ENCODE results near the gene AQP12A. TPM values are rescaled to one million over a fixed set of nuclear protein-coding genes. Genes with fewer than 3 reads are reported as not detected.

AQP12A gene
- total and polyA plus RNA-seq, 9 of the 15 experiments (the other 6 are each of a cell fraction or from before 2014, with no cell fraction given), result not detected

DNA sequence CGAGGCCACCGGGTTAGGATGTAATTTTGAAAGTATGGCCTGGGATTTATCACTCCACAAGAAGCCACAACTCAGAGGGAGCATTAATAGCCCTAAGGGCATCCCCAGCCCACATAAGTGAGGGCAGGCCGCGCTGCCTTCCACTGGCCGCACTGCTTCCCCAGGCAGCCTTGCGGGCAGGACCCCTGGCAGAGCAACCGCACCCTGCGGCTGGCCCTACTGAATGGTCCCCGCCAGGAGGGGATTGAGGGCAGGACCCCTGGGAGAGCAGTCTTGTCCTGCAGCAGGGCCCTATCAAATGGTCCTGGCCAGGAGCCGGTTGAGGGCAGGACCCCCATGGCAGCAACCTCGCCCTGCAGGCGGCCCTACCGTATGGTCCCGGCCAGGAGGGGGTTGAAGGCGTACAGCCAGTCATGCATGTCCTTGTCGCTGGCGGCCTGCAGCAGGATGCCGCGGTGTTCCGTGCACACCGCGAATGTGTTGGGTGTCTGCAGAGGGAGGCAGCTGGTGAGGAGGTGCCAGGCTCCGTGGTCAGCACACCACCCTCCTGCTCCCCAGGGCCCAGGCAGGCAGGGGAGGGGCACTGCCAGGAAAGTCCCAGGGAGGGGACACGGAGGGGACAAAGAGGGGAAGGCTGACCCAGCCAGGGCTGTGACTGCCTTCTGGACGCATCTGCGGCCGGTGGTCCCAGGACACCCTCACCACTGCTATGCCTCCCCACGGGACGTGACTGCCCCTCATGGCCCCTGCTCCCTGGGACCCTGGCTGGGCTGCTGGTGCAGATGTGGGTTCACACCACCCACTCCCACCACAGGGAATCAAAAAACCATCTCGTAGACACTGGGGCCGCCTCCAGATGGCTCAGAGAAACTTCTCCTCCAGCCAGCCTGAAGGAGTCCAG is 26.3 kb downstream of the AQP12A start:
- in situ Hi-C loops (cut with MboI), result no loop called here
- whole genome bisulfite sequencing (ENCODE audit: insufficient coverage, low coverage, missing lambda C conversion rate), result 13% methylated on average over 22 of the region's 31 CpGs
- DNase-seq (ENCODE audit: extremely low read depth in 1 of 4, low spot score in 3 of 4) (no peak), FAIRE-seq (no peak), ATAC-seq (no peak)
- Histone ChIP-seq H3K4me2 (ENCODE audit: insufficient read depth, low read length) (no peak overlapping the region), H3K9me3 (replicated peaks; ENCODE audit: control insufficient read depth, insufficient read depth, low read depth, low read length) (no peaks in the 10 kb centered on the region), H4K20me1 (replicated peaks; ENCODE audit: control insufficient read depth, insufficient read depth, low read length) (no peaks in the 10 kb centered on the region), H3K4me1 (replicated peaks in 1 of 2; ENCODE audit: control insufficient read depth in 2 of 2, insufficient read depth in 2 of 2, low read length in 2 of 2) (peaks cover 0 to 3% of the 10 kb centered on the region in 2 experiments; a peak in 1 of 5 replicates), H3K9ac (ENCODE audit: insufficient read depth in 1 of 2, low read depth in 2 of 2, low read length in 2 of 2) (no peak overlapping the region), H3K79me2 (ENCODE audit: control insufficient read depth, insufficient read depth, low read length) (no peaks in the 10 kb centered on the region), H3K36me3 (ENCODE audit: control insufficient read depth, insufficient read depth, low read length) (no peaks in the 10 kb centered on the region), H3K27ac (ENCODE audit: extremely low read depth, low read depth, low read length) (no peak overlapping the region), H3K9me1 (ENCODE audit: control insufficient read depth, insufficient read depth, low read length) (no peaks in the 10 kb centered on the region), H3K4me3 (no peak overlapping the region), H2AFZ (ENCODE audit: low read depth, low read length) (no peak overlapping the region), H3K27me3 (ENCODE audit: control insufficient read depth in 2 of 2, insufficient read depth in 2 of 2, low read length in 2 of 2) (peaks cover 7 to 95% of the 10 kb centered on the region in 2 experiments; a peak in 3 of 5 replicates)
- intact Hi-C loops (cut with micrococcal nuclease), result no loop called here
- ChIA-PET POLR2A (no interaction called here), CTCF (ENCODE audit: low intra/inter-chr PET ratio) (no interaction called here)
- BruUV-seq (replicated peaks), result no TSS peak
- TF ChIP-seq, protein P1, sequence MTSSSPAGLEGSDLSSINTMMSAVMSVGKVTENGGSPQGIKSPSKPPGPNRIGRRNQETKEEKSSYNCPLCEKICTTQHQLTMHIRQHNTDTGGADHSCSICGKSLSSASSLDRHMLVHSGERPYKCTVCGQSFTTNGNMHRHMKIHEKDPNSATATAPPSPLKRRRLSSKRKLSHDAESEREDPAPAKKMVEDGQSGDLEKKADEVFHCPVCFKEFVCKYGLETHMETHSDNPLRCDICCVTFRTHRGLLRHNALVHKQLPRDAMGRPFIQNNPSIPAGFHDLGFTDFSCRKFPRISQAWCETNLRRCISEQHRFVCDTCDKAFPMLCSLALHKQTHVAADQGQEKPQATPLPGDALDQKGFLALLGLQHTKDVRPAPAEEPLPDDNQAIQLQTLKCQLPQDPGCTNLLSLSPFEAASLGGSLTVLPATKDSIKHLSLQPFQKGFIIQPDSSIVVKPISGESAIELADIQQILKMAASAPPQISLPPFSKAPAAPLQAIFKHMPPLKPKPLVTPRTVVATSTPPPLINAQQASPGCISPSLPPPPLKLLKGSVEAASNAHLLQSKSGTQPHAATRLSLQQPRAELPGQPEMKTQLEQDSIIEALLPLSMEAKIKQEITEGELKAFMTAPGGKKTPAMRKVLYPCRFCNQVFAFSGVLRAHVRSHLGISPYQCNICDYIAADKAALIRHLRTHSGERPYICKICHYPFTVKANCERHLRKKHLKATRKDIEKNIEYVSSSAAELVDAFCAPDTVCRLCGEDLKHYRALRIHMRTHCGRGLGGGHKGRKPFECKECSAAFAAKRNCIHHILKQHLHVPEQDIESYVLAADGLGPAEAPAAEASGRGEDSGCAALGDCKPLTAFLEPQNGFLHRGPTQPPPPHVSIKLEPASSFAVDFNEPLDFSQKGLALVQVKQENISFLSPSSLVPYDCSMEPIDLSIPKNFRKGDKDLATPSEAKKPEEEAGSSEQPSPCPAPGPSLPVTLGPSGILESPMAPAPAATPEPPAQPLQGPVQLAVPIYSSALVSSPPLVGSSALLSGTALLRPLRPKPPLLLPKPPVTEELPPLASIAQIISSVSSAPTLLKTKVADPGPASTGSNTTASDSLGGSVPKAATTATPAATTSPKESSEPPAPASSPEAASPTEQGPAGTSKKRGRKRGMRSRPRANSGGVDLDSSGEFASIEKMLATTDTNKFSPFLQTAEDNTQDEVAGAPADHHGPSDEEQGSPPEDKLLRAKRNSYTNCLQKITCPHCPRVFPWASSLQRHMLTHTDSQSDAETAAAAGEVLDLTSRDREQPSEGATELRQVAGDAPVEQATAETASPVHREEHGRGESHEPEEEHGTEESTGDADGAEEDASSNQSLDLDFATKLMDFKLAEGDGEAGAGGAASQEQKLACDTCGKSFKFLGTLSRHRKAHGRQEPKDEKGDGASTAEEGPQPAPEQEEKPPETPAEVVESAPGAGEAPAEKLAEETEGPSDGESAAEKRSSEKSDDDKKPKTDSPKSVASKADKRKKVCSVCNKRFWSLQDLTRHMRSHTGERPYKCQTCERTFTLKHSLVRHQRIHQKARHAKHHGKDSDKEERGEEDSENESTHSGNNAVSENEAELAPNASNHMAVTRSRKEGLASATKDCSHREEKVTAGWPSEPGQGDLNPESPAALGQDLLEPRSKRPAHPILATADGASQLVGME (CRISPR knock-in tag; IDR thresholded peaks at IDR 0.05), result no peak
- TF ChIP-seq, protein P2, sequence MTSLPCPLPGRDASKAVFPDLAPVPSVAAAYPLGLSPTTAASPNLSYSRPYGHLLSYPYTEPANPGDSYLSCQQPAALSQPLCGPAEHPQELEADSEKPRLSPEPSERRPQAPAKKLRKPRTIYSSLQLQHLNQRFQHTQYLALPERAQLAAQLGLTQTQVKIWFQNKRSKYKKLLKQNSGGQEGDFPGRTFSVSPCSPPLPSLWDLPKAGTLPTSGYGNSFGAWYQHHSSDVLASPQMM (CRISPR knock-in tag; IDR thresholded peaks at IDR 0.05), result no peak
- no peak for TF ChIP-seq FOXK2 (conservative IDR thresholded peaks at IDR 0.05 in 1 of 2, IDR thresholded peaks at IDR 0.05 in 1 of 2; ENCODE audit: low read depth in 2 of 2)
- TF ChIP-seq CC2D1A (IDR thresholded peaks at IDR 0.05), result no peak
- no peak for TF ChIP-seq CBX3 (IDR thresholded peaks at IDR 0.05; ENCODE audit: borderline replicate concordance in 1 of 2, low read length in 2 of 2)
